H9 (cell line): Measurements from ENCODE around the gene SWT1. TPM values are rescaled to one million over a fixed set of nuclear protein-coding genes. Genes with fewer than 3 reads are reported as not detected.

Source experiments
- DNase-seq: peaks from one replicate; pipeline ENCODE4 v3.0.0-alpha.2; 2017
- H2AFZ ChIP-seq: one replicate; pipeline ENCODE4 v1.6.1; 2013; ENCODE audit warnings: mild to moderate bottlenecking, low read length, control low read depth, moderate library complexity
- H2AK5ac ChIP-seq: 2 replicates; pipeline ENCODE4 v1.6.1; 2013; ENCODE audit warnings: low read length, control low read depth, mixed read lengths; ENCODE audit not compliant: insufficient read length
- H2BK120ac ChIP-seq: one replicate; pipeline ENCODE4 v1.6.1; 2013; ENCODE audit warnings: low read depth, mild to moderate bottlenecking, low read length, control low read depth, inconsistent platforms; ENCODE audit not compliant: poor library complexity, severe bottlenecking
- H2BK12ac ChIP-seq: 2 replicates; pipeline ENCODE4 v1.6.1; 2013; ENCODE audit warnings: low read length, control low read depth, mixed read lengths, low read depth; ENCODE audit not compliant: insufficient read length
- H2BK15ac ChIP-seq: 2 replicates; pipeline ENCODE4 v1.6.1; 2013; ENCODE audit warnings: low read depth, low read length, control low read depth
- H2BK20ac ChIP-seq: one replicate; pipeline ENCODE4 v1.6.1; 2013; ENCODE audit warnings: low read depth, mild to moderate bottlenecking, low read length, control low read depth, inconsistent platforms; ENCODE audit not compliant: poor library complexity, severe bottlenecking
- H2BK5ac ChIP-seq: 2 replicates; pipeline ENCODE4 v1.6.1; 2013; ENCODE audit warnings: low read length, control low read depth, mixed read lengths; ENCODE audit not compliant: insufficient read length
- H3K14ac ChIP-seq: 2 replicates; pipeline ENCODE4 v1.6.1; 2013; ENCODE audit warnings: low read length, control low read depth; ENCODE audit not compliant: insufficient read depth
- H3K18ac ChIP-seq: 2 replicates; pipeline ENCODE4 v1.6.1; 2013; ENCODE audit warnings: low read depth, mild to moderate bottlenecking, mixed read lengths, low read length, control low read depth; ENCODE audit not compliant: insufficient read length
- H3K23ac ChIP-seq: 2 replicates; pipeline ENCODE4 v1.6.1; 2013; ENCODE audit warnings: low read length, control low read depth, mixed read lengths, low read depth; ENCODE audit not compliant: insufficient read length
- H3K23me2 ChIP-seq: 2 replicates; pipeline ENCODE4 v1.6.1; 2013; ENCODE audit warnings: low read depth, mild to moderate bottlenecking, mixed read lengths, low read length, control low read depth; ENCODE audit not compliant: insufficient read length, poor library complexity, severe bottlenecking
- H3K27ac ChIP-seq: 2 replicates; pipeline ENCODE4 v1.5.1; 2013; ENCODE audit warnings: low read length, control low read depth, mixed read lengths, low read depth; ENCODE audit not compliant: insufficient read length
- H3K27me3 ChIP-seq: 2 replicates; pipeline ENCODE4 v1.6.1; 2013; ENCODE audit warnings: low read length, control low read depth, inconsistent platforms; ENCODE audit not compliant: insufficient read depth
- H3K4ac ChIP-seq: 2 replicates; pipeline ENCODE4 v1.6.1; 2013; ENCODE audit warnings: low read depth, mild to moderate bottlenecking, control low read depth, inconsistent platforms, low read length, moderate library complexity
- H3K4me1 ChIP-seq: 2 replicates; pipeline ENCODE4 v1.6.1; 2013; ENCODE audit warnings: low read length, control low read depth, inconsistent platforms; ENCODE audit not compliant: insufficient read depth
- H3K4me2 ChIP-seq: 2 replicates; pipeline ENCODE4 v1.6.1; 2013; ENCODE audit warnings: low read length, control low read depth, mixed read lengths; ENCODE audit not compliant: insufficient read length, insufficient read depth
- H3K56ac ChIP-seq: 2 replicates; pipeline ENCODE4 v1.6.1; 2013; ENCODE audit warnings: low read depth, mild to moderate bottlenecking, mixed read lengths, low read length, control low read depth; ENCODE audit not compliant: insufficient read length
- H3K79me1 ChIP-seq: 2 replicates; pipeline ENCODE4 v1.6.1; 2013; ENCODE audit warnings: low read depth, mild to moderate bottlenecking, moderate library complexity, low read length, control low read depth, inconsistent platforms; ENCODE audit not compliant: insufficient read depth, poor library complexity, severe bottlenecking
- H3K79me2 ChIP-seq: 2 replicates; pipeline ENCODE4 v1.6.1; 2013; ENCODE audit warnings: low read length, control low read depth, inconsistent platforms; ENCODE audit not compliant: insufficient read depth
- H3K9ac ChIP-seq: 2 replicates; pipeline ENCODE4 v1.6.1; 2013; ENCODE audit warnings: low read length, control low read depth, mixed read lengths; ENCODE audit not compliant: insufficient read length; ENCODE audit errors: extremely low read depth
- H3K9me3 ChIP-seq: one replicate; pipeline ENCODE4 v1.6.1; 2013; ENCODE audit warnings: low read depth, low read length, inconsistent platforms; ENCODE audit not compliant: control insufficient read depth
- H3T11ph ChIP-seq: one replicate; pipeline ENCODE4 v1.6.1; 2013; ENCODE audit warnings: mild to moderate bottlenecking, low read length, control low read depth, inconsistent platforms
- H4K20me1 ChIP-seq: one replicate; pipeline ENCODE4 v1.6.1; 2013; ENCODE audit not compliant: control insufficient read depth, insufficient read length, insufficient read depth
- H4K5ac ChIP-seq: 2 replicates; pipeline ENCODE4 v1.6.1; 2013; ENCODE audit warnings: low read depth, mild to moderate bottlenecking, mixed read lengths, low read length, control low read depth; ENCODE audit not compliant: insufficient read length
- H4K8ac ChIP-seq: replicated peaks from 2 replicates; pipeline ENCODE4 v1.6.1; 2013; ENCODE audit warnings: low read length, control low read depth, mixed read lengths, low read depth; ENCODE audit not compliant: insufficient read length
- H4K91ac ChIP-seq: 2 replicates; pipeline ENCODE4 v1.6.1; 2013; ENCODE audit warnings: low read depth, mild to moderate bottlenecking, moderate library complexity, mixed read lengths, low read length, control low read depth; ENCODE audit not compliant: insufficient read length
- H3K27ac Mint-ChIP-seq, 3 experiments: 2 replicates in 2 of 3; 3 replicates in 1 of 3; pipeline ENCODE4 v1.8.0; 2020 to 2021; ENCODE audit warnings: mixed read lengths in 3 of 3, mild to moderate bottlenecking in 1 of 3, moderate library complexity in 1 of 3
- H3K27me3 Mint-ChIP-seq: 2 replicates; pipeline ENCODE4 v1.8.0; 2021; ENCODE audit warnings: low read depth, mild to moderate bottlenecking, moderate library complexity, mixed read lengths
- H3K36me3 Mint-ChIP-seq, 3 experiments: 2 replicates in 2 of 3; 3 replicates in 1 of 3; pipeline ENCODE4 v1.8.0; 2020 to 2021; ENCODE audit warnings: low read depth in 3 of 3, mixed read lengths in 3 of 3; ENCODE audit not compliant: insufficient read depth in 1 of 3
- H3K4me1 Mint-ChIP-seq, 2 experiments: 2 replicates each; pipeline ENCODE4 v1.8.0; 2020; ENCODE audit warnings: mixed read lengths in 2 of 2
- H3K4me3 Mint-ChIP-seq, 2 experiments: 2 replicates in 1 of 2; 3 replicates in 1 of 2; pipeline ENCODE4 v1.8.0; 2020 to 2021; ENCODE audit warnings: mild to moderate bottlenecking in 2 of 2, mixed read lengths in 2 of 2, moderate library complexity in 1 of 2
- H3K9me3 Mint-ChIP-seq, 2 experiments: 2 replicates in 1 of 2; 3 replicates in 1 of 2; pipeline ENCODE4 v1.8.0; 2020; ENCODE audit warnings: mild to moderate bottlenecking in 2 of 2, mixed read lengths in 2 of 2, moderate library complexity in 1 of 2
- CTCF ChIP-seq: fragments of 200-600 bp; sonication (generic); conservative IDR thresholded peaks from 3 replicates; pipeline ENCODE4 v1.8.0; 2021; ENCODE audit warnings: antibody characterized with exemption, mild to moderate bottlenecking
- WGBS: extraction: QIAGEN DNeasy Blood & Tissue Kit; methylation state at CpG from one replicate; pipeline ENCODE4 v1.1.7; 2013; ENCODE audit warnings: missing lambda C conversion rate, low lambda C conversion rate, mixed read lengths; ENCODE audit not compliant: insufficient read length; ENCODE audit errors: extremely low coverage; 5-methylcytosine and 5-hydroxymethylcytosine counted together
- total RNA-seq: library from RNA; stranded (reverse); gene quantifications from 2 replicates; pipeline ENCODE4 v1.2.1, GENCODE V29; 2021

The SWT1 gene
- total RNA-seq, 1 experiment from 2014 or later: 5.2 TPM

GRCh38 chr1:185166106-185166505 is 9.1 kb downstream of the SWT1 start:
- Histone ChIP-seq H3K9ac (no peak overlapping the region), H3K56ac (no peak overlapping the region), H4K8ac (no peak overlapping the region), H3K23ac (no peak overlapping the region), H3K79me1 (no peaks in the 10 kb centered on the region), H4K20me1 (no peaks in the 10 kb centered on the region), H3K4me1 (no peaks in the 10 kb centered on the region), H4K5ac (no peak overlapping the region), H3T11ph (no peak overlapping the region), H2AFZ (no peak overlapping the region), H3K4me2 (no peak overlapping the region), H3K23me2 (no peaks in the 10 kb centered on the region), H3K14ac (no peak overlapping the region), H2AK5ac (no peak overlapping the region), H3K27me3 (no peaks in the 10 kb centered on the region), H3K4ac (no peak overlapping the region), H3K27ac (no peak overlapping the region), H2BK120ac (no peak overlapping the region), H3K9me3 (no peaks in the 10 kb centered on the region), H4K91ac (no peak overlapping the region), H2BK12ac (no peak overlapping the region), H3K18ac (no peak overlapping the region), H2BK20ac (no peak overlapping the region), H2BK5ac (no peak overlapping the region), H2BK15ac (no peak overlapping the region), H3K79me2 (no peaks in the 10 kb centered on the region)
- no peaks in the 10 kb centered on the region for H3K4me1 Mint-ChIP-seq
- WGBS: no CpG with 5 or more reads among the region's 1 CpG
- no peaks in the 10 kb centered on the region for H3K27me3 Mint-ChIP-seq
- no peak overlapping the region for H3K27ac Mint-ChIP-seq
- no peak for TF ChIP-seq CTCF
- H3K36me3 Mint-ChIP-seq: no peaks in the 10 kb centered on the region
- H3K4me3 Mint-ChIP-seq: no peak overlapping the region
- H3K9me3 Mint-ChIP-seq: no peaks in the 10 kb centered on the region
- no peak for DNase-seq
